GM21390 (cell line): ENCODE measurements around the gene CPEB3.
A peak's percentile ranks its signal among the peaks of the same experiment; 100 is the strongest.

Experiments used
- ATAC-seq: cut with Tn5 transposase; IDR thresholded peaks from one replicate; pipeline ENCODE4 v1.9.1; 2021; ENCODE audit not compliant: unreplicated experiment

The CPEB3 gene

DNA sequence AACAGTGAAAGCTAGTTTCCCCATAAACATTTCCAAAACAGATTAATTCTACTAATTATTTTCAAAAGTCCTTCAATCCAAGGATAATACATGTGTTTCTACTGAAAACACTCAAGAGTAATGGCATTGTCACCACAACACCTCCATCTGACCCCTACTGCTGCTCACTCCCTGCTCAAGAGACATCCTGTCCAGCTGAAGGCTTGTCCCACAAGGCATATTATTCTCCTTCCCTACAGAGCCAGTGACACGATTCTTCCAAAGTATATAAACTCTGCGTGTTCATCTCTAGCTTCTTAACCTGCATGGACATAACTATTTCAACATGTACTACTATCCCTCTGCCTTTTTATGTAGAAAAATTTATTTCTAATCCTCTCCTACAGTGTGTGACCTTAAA is 182.1 kb downstream of the CPEB3 start:
- ATAC-seq, result no peak

DNA sequence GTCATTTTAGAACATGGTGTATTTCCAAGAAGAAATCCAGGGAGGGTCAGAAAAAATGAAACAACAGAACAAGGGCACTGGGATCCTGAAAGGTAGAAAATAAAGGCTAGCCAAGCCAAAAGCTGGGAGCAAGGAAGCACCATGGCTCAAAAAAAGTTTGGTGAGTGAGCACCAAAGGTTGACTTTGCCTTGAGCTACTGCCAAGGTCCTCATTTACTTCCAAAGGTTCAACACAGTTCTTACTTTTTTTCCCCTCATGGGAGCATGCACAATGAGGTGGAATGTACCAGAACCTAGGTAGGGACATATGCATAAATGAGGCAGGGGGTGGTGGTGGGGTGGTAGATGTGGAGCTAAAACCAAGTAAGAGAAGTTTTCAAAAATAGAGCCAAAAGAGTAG is 182.8 kb downstream of the CPEB3 start:
- no peak for ATAC-seq

DNA sequence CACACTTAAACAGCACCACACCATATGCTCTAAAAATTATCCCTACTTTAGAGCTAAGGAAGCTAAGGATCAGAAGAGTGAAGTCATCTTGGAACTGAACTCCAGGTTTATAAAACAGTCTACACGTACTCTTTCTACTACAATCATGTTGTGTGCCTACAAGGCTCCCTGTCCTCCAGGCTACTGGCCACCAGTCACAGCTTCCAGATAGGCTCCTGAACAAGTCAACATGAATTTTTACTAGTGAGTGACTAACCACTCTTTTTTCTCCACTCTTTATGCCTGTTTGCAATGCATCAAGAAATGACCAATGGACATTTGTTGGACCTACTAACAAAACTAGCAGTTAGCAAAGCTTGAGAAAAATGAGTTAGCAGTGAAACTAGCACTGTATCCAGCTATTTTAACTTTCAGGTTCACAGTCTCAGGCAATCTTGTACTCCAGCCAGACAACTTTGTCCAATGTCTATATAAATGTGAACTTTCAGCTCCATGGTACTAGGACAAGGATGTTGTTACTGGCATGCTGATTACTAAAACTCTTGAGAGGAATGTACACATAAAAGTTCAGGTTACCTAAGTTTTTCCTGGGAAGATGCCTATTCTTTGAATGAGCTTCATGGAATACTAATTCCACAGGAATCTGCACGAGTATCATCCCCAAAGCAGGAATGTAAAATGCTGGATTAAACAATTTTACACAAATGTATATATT is 187.3 kb downstream of the CPEB3 start:
- ATAC-seq, result no peak

DNA sequence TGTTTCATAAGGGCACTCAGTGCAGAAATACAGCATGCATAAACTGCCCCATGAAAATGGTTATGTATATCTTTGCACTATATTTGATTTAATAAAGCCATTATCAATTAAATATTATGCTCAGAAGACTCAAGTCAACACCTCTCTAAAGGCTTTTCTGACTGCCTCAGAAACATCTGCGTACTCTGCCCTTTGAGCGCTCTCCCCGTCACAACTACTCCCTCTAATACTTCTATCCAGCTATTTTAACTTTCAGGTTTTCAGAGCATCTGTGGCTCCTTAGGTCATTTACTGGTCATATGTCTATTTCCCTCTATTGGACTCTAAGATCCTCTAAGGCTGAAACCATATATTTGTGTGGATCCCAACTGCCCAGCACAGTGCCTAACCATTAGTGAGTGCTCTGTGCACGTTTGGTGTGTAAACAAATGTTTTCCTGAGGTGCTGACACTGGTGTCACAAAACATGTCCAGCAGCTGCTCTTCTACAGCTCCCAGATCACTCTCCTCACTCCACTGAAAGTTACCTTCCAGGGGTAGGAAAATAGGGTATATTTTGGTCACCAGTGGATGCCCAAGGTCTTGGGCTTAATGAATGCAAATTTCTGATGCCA is 188.2 kb downstream of the CPEB3 start:
- ATAC-seq, result no peak

DNA sequence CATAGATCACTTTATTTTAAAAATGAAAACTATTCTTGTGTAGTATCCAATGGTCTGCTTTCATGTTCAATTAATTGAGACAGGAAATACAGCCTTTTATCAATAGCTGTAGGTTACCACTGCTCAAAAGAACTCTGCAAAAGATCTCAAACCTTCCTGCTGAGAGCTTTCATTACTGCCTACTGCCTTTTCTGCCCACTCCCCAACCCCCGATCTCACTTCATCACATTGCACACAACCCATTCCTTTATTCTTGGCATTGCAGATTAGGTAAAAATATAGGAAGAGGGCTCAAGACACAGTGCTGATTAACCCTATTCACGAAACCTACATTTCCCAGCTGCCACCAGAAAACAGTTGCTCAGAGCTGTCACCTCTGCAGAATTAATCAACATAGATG is 195.9 kb downstream of the CPEB3 start:
- no peak for ATAC-seq

DNA sequence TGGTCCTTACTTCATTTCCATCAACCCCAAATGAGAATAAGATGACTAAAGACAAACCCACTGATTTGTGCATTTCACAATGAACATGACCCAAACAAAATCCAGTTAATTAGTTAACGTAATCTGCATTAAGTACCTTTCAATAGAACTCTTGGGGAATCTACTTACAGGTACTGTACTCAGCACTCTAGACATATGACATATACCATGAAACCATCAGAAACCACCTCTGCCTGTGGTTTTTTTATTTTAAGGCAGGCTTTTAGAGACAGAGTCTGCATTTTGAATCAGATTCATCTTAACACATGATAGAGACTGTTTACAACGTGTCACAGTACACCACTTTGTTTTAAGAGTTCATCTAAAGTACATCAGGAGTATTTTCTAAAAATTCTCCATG is 198.9 kb downstream of the CPEB3 start:
- ATAC-seq, result no peak

DNA sequence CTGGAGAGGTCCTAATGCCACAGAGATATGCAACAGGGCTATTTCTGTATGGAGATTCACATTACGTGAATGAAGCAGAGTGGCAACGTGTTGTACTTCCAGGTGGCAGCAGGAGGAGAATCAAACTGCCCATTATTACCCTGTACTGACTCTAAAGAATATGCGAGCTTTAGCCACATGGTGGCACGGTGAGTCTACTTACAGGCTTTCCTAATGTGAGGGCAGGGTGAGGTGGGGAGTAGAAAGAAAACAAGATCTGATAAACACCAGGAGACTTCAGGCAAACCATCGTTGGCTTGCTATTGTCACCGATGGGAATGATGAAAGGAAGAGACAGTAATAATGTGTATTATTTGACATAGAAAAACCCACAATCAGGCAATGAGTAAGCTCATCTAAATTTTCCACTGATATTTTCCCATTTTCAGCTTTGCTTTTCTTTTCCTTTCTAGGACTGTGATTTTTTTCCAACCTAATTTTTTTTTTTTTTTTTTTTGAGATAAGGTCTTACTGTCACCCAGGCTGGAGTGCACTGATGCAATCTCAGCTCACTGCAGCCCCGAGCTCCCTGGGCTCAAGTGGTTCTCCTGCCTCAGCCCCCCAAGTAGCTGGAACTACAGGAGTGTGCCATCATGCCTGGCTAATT is 203.0 kb downstream of the CPEB3 start:
- peak; percentile 92 for ATAC-seq

DNA sequence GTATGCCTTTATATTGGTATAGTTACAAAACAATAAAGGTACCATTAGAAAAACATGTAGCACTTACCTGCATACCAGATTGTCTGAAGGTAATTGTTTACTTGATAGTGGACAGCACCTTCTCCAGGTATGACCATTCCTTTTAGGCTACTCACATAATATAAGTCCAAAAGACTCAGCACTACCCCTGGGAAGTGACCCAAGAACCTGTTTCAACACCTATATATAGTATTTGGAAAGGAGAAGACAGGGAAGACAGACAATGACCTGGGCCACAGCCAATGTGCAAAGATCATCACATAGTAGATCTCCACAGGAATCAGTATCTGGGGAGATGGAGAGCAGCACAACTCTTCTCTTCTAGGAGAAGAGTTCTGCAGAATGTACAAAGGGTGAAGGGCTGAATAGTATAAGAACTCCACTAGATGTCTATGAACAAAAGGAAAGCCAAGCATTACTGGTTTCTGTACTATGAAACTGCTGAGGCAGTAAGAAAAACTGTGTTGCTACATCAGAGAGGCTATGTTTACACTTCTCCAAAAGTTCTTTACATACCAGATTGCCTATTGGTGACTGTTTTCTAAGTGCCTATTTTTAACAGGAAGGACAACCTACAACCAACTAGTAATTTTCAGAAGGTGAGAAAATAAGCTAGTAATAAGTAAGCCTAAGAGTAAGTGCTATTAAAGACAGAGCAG is 208.1 kb downstream of the CPEB3 start:
- ATAC-seq, result no peak

DNA sequence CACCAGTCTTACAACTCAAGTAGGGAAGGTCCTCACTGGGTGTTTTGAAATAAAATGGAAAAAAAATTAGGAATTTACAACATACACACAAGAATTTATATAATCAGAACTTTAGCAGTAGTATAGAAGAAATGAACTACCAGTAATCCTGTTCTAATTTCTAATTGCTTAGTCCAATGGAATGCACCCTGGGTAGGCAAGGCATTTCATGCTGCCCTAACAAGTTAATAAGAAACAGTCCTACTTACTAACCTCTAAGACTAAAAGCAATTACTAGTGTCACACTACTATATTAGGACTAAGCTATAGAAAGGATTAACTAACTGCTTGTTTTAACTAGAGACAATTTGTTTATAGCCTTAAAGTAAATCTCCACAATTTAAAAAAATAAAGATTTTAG is 209.2 kb downstream of the CPEB3 start:
- ATAC-seq, result no peak

DNA sequence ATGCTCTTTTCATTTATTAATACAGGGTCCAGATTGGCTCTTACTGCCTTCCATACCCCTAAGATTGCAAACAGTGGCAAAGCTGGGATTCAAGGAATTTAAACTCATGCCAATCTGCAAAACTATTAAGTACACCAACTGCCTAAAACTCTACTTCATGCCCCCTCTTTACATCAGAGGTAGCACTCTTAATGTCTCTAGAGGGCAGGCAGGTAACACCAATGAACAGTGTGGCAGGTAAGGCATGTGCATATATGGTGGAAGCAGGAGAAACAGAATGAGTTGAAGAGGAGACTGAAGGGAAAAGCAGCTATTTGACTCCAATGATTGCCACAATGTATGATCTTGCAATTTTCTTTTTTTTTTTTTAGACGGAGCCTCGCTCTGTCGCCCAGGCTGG is 210.6 kb downstream of the CPEB3 start:
- ATAC-seq, result no peak

DNA sequence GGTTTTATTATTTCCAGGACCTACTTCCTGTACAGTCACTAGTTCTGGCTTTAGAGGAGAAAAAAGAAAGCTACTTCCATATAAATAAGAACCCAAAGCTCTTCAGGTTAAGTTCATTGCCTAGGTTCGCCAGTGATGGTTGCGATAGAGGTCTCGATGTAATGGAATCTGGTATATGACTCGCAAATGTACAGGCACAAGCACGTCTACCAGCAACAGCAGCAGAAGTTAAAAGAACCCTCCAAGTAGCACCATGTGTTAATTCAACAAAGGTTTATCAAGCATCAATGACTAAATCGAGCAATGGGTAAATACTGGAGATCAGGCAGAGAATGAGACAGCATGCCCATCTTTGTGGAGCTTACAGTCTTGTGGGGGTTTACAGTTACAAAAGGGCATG is 211.9 kb downstream of the CPEB3 start:
- no peak for ATAC-seq

DNA sequence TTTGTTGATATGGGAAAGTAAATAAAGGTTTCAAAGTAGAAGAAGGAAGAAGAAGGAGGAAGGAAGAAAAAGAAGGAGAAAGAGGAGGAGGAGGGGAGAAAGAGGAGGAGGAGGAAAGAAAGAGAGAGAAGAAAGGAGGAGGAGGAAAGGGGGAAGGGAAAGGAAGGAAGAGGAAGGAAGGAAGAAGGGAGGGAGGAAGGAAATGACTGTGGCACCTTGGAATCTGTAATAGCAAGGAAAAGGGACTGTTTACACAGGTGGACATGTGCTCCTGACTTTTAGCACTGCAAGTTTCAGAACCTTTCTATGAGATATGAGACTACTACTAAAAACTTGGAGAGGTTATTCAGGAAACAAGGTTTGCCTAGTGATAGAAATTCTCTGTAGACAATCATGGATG is 214.2 kb downstream of the CPEB3 start:
- no peak for ATAC-seq

DNA sequence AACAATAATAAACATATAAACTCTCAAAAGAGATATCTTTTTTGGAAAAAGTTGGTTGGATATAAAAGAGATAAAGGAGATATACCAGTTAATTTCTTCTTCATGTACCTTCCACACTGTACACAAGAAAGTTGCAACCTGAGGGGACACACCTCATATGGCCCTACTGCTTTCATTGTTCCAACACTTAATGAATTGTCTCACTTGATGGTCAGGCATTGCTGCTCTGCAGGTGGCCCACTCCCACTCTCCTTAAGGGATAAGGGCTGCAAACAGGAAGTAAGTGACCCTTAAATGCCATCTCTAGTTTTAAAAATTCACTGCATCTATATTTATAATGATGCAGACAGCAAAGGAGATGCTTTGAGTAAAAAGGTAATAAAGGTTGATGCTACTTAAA is 215.0 kb downstream of the CPEB3 start:
- ATAC-seq, result no peak

DNA sequence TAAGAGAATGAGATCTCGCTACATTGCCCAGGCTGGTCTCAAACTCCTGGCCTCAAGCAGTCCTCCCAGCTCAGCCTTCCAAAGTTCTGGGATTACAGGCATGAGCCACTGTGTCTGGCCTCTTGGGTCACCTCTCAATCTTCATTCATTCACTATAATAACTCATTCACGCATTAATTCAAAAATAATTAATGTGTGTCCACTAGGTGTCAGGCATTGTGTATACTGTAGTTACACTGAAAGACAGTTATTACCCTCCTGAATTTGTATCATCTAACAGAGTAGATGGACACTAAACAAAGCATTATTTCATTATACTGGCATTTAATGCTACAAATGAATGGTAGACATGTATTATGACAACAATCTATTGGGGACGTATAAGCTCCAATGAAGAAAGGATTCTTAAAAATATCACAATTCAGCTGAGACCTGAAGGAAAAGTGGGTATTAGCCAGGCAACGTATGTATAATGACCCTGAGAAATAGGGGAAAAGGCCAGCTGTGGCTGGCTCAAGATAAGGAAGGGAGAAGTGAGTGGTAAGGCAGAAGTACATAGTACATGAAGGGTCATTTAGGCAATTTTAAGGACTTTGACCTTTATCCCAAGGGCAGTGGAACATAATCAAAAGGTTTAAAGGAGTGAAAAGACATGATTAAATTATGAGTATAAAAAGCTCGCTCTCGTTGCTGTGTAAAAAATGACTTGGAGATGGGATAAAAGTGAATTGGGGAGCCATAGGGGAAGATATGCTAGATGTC is 216.6 kb downstream of the CPEB3 start:
- ATAC-seq, result no peak

DNA sequence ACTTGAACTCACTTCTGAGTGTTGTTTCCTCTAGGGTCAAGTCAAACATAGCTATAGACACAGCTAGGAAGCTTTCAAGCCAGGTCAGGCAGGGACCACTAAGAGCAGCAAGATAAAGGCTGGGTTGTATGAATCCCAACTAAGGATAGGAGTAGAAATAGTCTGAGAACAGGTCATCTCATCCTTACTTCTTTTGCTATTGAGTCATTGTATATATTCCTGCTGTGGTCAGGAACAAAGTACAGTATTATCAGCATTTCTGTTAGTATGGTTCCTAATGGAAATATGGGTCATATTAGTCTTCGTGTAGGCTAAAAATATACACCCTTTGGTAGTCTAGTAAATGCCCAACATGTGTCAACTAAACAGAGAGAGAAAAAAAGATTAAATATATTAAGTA is 222.0 kb downstream of the CPEB3 start:
- no peak for ATAC-seq

DNA sequence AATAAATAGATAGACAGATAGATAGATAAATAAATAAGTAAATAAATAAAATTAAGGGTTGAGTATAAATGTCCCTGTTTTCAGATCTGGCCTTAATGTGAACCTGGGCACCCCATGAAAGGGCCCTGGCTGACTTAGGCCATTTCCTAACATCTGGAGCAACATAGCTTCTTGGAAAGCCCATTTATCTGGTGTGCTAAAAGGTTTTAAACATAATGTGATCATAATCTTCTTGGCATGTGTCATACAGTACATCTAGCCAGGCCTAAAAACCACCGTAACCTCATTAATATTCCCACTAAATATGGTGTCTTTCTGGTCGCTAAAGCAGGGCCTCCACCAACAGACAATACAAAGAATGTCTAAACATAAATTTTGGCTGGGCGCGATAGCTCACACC is 224.5 kb downstream of the CPEB3 start:
- ATAC-seq, result no peak

DNA sequence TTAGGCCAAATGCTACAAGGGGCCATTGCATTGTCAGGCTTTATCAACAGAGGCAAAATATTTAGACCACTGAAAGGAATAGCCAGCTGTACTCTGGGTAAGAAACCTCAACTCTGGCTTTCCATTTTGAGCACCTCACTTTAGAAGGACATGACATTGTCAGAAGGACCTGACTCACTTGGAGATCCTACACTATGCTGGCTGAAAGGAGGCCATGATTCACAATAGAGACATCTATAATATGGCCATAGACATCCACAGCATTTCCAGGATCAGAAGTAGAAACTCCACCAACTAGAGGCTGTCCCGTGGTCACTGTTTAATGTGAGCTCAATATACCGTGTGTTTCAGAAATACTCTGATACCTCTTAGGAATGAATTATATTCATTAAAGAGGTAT is 226.4 kb downstream of the CPEB3 start:
- ATAC-seq, result no peak

DNA sequence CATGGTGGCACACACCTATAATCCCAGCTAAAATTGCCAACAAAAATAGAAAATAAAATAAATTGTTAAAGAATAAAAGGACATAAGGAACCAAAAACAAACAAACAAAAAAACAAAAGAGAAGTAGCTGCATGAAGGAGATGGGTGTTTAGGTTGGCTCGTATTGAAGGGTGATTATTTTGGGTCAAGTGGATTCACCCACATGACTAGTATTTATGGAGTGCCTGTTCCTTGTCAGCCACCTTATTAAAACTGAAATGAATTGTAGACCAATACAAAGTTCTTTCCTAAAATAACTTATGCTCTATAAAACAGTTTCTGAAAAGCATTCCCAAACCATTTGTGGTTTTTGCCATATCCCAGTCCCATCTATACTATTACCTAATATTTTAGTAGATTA is 228.6 kb downstream of the CPEB3 start:
- no peak for ATAC-seq

DNA sequence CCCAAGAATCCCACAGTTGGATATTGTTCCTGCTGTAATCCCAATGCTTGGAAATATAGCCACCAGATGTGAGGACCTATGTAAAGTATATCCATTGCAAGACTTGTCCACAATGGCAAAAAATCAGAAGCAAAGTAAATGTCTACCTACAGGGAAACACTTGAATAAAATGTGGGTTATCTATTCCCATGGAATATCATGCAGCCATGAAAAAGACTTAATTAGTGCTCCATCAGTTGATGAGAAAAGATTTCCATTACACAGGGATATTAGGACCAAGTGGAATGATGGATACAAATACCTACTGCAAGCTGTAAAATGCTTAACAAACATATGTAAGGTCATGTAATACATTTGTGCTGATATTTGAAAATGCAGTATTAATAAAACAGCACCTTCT is 236.1 kb downstream of the CPEB3 start:
- no peak for ATAC-seq

DNA sequence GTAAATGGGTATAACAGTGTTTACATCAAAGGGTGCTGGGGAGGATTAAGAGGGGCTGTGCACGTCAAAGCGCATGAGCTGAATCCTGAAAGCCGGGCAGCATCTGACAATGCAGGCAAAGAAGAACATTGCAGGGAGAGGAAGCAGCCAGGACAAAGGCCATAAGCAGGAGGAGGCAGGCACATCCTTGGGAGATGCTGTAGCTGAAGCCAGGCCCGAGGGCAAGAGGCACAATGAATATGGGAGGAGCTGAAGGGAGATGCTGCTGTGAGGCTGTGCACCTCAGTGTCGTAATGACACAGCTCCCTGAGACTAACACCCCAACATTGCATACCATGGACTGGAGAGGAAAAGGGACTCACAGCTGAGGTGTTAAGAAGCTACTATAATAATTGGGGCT is 238.1 kb downstream of the CPEB3 start:
- ATAC-seq, result no peak

DNA sequence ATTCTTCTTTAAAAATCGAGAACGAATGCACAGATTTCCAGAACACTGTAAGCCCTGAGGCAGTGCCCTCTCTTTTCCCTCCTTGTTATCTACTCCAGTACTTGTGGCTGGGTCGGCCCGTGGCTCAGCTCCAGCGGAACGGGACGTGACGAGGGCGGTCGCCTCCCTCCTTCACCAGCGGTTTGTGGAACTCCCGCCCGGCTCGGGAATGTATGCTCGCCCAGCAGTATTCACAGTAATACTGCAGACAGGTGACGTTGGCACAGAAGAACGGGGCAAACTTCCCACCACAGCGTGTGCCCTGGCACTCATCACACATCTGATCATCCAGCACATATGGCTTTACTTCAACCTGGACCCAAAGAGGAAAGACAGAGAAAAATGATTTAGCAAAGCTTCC is 238.8 kb downstream of the CPEB3 start:
- ATAC-seq, result no peak
